Tibial nerve (tissue), 4 donors: Measurements from ENCODE around the gene ELMO1. TPM values are rescaled to one million over a fixed set of nuclear protein-coding genes. Genes with fewer than 3 reads are reported as not detected.

Experiments
- DNase-seq, 2 donors: peaks; one replicate each; pipeline ENCODE4 v3.0.0-alpha.2; 2019; ENCODE audit warnings: low spot score in 2 of 2
- H3K27ac ChIP-seq, 4 donors: fragments of 200-600 bp; sonication (generic) in 3 of 4; one replicate each; pipeline ENCODE4 v1.5.1; 2017 to 2019; ENCODE audit warnings: mild to moderate bottlenecking in 1 of 4
- H3K27me3 ChIP-seq, 2 donors: fragments of 200-600 bp; sonication (generic) in 1 of 2; one replicate each; pipeline versions ENCODE4 v1.5.1 to v1.6.0; 2017 to 2019
- H3K36me3 ChIP-seq, 3 donors: fragments of 200-600 bp; sonication (generic); one replicate each; pipeline ENCODE4 v1.5.1; 2018 to 2019
- H3K4me1 ChIP-seq, 4 donors: fragments of 200-600 bp; sonication (generic) in 3 of 4; one replicate each; pipeline ENCODE4 v1.5.1; 2017 to 2019
- H3K4me3 ChIP-seq, 4 donors: fragments of 200-600 bp; sonication (generic) in 3 of 4; one replicate each; pipeline ENCODE4 v1.5.1; 2017 to 2019; ENCODE audit warnings: mild to moderate bottlenecking in 1 of 4, moderate library complexity in 1 of 4
- H3K9me3 ChIP-seq, 4 donors: fragments of 200-600 bp; sonication (generic) in 3 of 4; one replicate each; pipeline ENCODE4 v1.5.1; 2017 to 2019
- EP300 ChIP-seq, 2 donors: sonication (generic); formaldehyde crosslinking; IDR thresholded peaks; one replicate each; pipeline ENCODE4 v1.6.1; 2017; ENCODE audit warnings: antibody characterized with exemption in 2 of 2, mild to moderate bottlenecking in 1 of 2
- POLR2A ChIP-seq, 2 donors: fragments of 450-650 bp; IDR thresholded peaks; one replicate each; pipeline ENCODE4 v1.6.1; 2017; ENCODE audit warnings: antibody characterized with exemption in 2 of 2, mild to moderate bottlenecking in 2 of 2, moderate library complexity in 2 of 2
- WGBS, 2 donors: methylation state at CpG; one replicate each; pipeline ENCODE4 v1.1.5; 2018; 5-methylcytosine and 5-hydroxymethylcytosine counted together
- total RNA-seq, 4 donors: library from RNA; depleted of rRNA; stranded (reverse); fragments of >200 nt; gene quantifications; one replicate each; pipeline ENCODE4 v1.1.0, GENCODE V29; 2016
- TF ChIP-seq, protein P1 (sequence below), 5 experiments: fragments of 200-600 bp in 3 of 5; fragments of 450-650 bp in 2 of 5; sonication (generic) in 3 of 5; IDR thresholded peaks; one replicate each; pipeline ENCODE4 v1.5.1; 2016 to 2019; ENCODE audit warnings: antibody characterized with exemption in 5 of 5, mild to moderate bottlenecking in 3 of 5, moderate library complexity in 2 of 5

Gene ELMO1
- total RNA-seq, 4 donors from 2014 or later: 196 to 328 (median 268) TPM

DNA sequence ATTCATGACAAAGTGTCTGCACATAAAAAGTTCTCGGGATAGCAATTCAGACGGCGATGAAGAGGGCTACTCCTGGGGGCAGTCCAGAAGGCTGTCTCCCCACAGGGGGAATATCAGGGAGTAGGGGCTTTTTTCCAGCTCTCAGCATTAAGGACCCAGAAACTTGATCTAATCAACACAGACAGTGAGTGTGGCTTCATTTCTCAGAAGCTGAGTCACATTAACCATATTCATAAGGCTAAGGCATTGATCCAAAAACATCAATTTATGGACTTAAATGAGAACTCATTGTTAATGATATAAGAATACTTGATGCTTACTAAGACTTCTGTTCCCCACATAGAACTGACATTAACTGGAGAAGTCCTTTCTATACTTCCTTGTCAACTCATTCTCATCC lies 636.9 kb downstream of the ELMO1 start:
- Histone ChIP-seq H3K4me3 (no peak overlapping the region), H3K27ac (no peak overlapping the region), H3K9me3 (no peaks in the 10 kb centered on the region), H3K36me3 (no peaks in the 10 kb centered on the region), H3K4me1 (no peaks in the 10 kb centered on the region), H3K27me3 (no peaks in the 10 kb centered on the region)
- WGBS, 2 donors: 31 to 66% methylated on average over 3 of the region's 3 CpGs
- TF ChIP-seq POLR2A (IDR thresholded peaks at IDR 0.05): no peak
- no peak for TF ChIP-seq EP300 (IDR thresholded peaks at IDR 0.05)
- TF ChIP-seq, protein P1, sequence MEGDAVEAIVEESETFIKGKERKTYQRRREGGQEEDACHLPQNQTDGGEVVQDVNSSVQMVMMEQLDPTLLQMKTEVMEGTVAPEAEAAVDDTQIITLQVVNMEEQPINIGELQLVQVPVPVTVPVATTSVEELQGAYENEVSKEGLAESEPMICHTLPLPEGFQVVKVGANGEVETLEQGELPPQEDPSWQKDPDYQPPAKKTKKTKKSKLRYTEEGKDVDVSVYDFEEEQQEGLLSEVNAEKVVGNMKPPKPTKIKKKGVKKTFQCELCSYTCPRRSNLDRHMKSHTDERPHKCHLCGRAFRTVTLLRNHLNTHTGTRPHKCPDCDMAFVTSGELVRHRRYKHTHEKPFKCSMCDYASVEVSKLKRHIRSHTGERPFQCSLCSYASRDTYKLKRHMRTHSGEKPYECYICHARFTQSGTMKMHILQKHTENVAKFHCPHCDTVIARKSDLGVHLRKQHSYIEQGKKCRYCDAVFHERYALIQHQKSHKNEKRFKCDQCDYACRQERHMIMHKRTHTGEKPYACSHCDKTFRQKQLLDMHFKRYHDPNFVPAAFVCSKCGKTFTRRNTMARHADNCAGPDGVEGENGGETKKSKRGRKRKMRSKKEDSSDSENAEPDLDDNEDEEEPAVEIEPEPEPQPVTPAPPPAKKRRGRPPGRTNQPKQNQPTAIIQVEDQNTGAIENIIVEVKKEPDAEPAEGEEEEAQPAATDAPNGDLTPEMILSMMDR (IDR thresholded peaks at IDR 0.05): no peak
- DNase-seq: no peak

DNA sequence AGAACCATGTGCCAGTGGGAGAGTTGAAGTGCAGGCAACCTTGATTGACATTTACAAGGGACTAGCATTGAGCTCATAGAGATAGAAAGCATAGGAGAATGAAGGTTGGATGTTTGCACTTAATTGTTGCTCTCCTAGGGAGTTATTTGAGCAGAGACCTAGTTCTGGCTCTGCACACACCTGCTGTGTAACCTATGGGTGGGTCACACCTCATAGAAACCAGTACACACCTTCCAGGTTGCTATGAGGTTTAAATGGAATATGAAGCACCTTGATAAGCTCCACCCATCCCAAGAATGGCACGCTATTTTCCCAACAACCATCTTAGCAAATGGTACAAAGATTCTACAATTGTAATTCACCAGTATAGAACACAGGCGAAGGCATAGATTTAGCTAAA lies 638.2 kb downstream of the ELMO1 start:
- Histone ChIP-seq H3K27ac (no peak overlapping the region), H3K9me3 (no peaks in the 10 kb centered on the region), H3K27me3 (no peaks in the 10 kb centered on the region), H3K36me3 (no peaks in the 10 kb centered on the region), H3K4me3 (no peak overlapping the region), H3K4me1 (no peaks in the 10 kb centered on the region)
- 48 to 50% methylated on average over 2 of the region's 2 CpGs for WGBS, 2 donors
- no peak for DNase-seq
- no peak for TF ChIP-seq EP300 (IDR thresholded peaks at IDR 0.05)
- TF ChIP-seq, protein P1 (IDR thresholded peaks at IDR 0.05): no peak
- TF ChIP-seq POLR2A (IDR thresholded peaks at IDR 0.05): no peak

- no peaks in the 10 kb centered on the region for H3K36me3 ChIP-seq
- DNase-seq: no peak
- no peaks in the 10 kb centered on the region for H3K27me3 ChIP-seq
Observed at GRCh38 chr7:36810032-36810431, 638.6 kb downstream of the ELMO1 start.

DNA sequence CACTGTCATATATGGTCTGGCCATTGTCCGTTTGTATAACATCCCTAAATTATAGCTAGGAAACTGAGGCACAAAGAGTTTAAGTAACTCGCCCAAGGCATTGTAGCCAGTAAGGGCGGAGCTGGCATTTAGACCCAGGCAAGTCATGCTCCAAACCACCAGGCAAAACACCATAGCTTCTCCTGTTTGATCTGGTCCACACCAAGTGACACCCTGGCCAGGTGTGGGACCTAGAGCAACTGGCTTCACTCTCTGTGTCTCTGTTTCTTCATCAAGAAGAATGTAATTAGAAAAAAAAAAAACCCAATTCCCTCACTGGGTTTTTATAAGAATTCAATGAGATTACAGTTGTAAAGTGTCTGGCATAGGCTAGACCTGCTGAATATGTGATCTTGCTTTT lies 639.2 kb downstream of the ELMO1 start:
- no peak for TF ChIP-seq POLR2A (IDR thresholded peaks at IDR 0.05)
- TF ChIP-seq, protein P1 (IDR thresholded peaks at IDR 0.05): no peak
- TF ChIP-seq EP300 (IDR thresholded peaks at IDR 0.05): no peak
- DNase-seq: no peak
- 84 to 90% methylated on average over 3 of the region's 3 CpGs for WGBS, 2 donors
- no peaks in the 10 kb centered on the region for H3K9me3 ChIP-seq
- no peak overlapping the region for H3K27ac ChIP-seq
- H3K4me1 ChIP-seq: no peaks in the 10 kb centered on the region
- H3K4me3 ChIP-seq: no peak overlapping the region
- no peaks in the 10 kb centered on the region for H3K36me3 ChIP-seq
- H3K27me3 ChIP-seq: no peaks in the 10 kb centered on the region

More at GRCh38 chr7:36810032-36810431, 638.6 kb downstream of the ELMO1 start:
- no peaks in the 10 kb centered on the region for H3K4me1 ChIP-seq
- TF ChIP-seq EP300 (IDR thresholded peaks at IDR 0.05) (no peak), POLR2A (IDR thresholded peaks at IDR 0.05) (no peak)
- TF ChIP-seq, protein P1 (IDR thresholded peaks at IDR 0.05): no peak
- H3K4me3 ChIP-seq: no peak overlapping the region
- no peaks in the 10 kb centered on the region for H3K9me3 ChIP-seq
- 76 to 77% methylated on average over 1 of the region's 1 CpG for WGBS, 2 donors
- H3K27ac ChIP-seq: no peak overlapping the region

DNA sequence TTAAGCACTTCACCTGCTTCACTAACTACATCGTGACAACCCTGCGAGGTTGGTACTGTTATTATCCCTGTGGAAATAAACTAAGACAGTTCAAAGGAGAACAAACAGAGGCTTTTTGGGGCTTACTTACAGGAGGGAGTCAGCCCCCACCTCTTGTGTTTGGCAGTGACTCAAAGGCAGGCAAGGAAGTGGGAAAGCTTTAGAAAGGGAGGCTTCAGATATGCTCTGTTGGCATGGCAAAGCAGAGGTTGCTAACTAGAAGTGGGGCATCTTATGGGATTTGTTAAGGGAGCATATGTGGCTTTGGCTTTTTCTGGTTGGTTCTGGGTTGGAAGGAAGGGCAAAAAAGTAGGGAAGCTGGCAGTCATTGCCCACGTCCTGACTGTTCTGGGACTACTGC lies 639.6 kb downstream of the ELMO1 start:
- no peak overlapping the region for H3K4me3 ChIP-seq
- DNase-seq: no peak
- no peak overlapping the region for H3K27ac ChIP-seq
- H3K36me3 ChIP-seq: no peaks in the 10 kb centered on the region
- TF ChIP-seq, protein P1 (IDR thresholded peaks at IDR 0.05): no peak
- TF ChIP-seq EP300 (IDR thresholded peaks at IDR 0.05): no peak
- TF ChIP-seq POLR2A (IDR thresholded peaks at IDR 0.05): no peak
- H3K4me1 ChIP-seq: no peaks in the 10 kb centered on the region
- WGBS, 2 donors: 82 to 90% methylated on average over 3 of the region's 3 CpGs
- no peaks in the 10 kb centered on the region for H3K9me3 ChIP-seq
- no peaks in the 10 kb centered on the region for H3K27me3 ChIP-seq
